Stimulated activated CD8-positive, alpha-beta memory T cell treated with anti-CD3 and anti-CD28 coated beads, Interleukin-7, amount 100 ng/mL, for 4 hours (primary cell): Measurements from ENCODE around the gene ARHGAP12.
"Not testable (repeated sequence)": the region's sequence is repeated elsewhere in the genome, so short reads cannot be mapped to it uniquely, and the experiment has no call there.

Experiments used
- DNase-seq, 2 donors: peaks; one replicate each; pipeline ENCODE4 v3.0.0-alpha.2; 2020; ENCODE audit warnings: low read depth in 2 of 2

Gene ARHGAP12, protein sequence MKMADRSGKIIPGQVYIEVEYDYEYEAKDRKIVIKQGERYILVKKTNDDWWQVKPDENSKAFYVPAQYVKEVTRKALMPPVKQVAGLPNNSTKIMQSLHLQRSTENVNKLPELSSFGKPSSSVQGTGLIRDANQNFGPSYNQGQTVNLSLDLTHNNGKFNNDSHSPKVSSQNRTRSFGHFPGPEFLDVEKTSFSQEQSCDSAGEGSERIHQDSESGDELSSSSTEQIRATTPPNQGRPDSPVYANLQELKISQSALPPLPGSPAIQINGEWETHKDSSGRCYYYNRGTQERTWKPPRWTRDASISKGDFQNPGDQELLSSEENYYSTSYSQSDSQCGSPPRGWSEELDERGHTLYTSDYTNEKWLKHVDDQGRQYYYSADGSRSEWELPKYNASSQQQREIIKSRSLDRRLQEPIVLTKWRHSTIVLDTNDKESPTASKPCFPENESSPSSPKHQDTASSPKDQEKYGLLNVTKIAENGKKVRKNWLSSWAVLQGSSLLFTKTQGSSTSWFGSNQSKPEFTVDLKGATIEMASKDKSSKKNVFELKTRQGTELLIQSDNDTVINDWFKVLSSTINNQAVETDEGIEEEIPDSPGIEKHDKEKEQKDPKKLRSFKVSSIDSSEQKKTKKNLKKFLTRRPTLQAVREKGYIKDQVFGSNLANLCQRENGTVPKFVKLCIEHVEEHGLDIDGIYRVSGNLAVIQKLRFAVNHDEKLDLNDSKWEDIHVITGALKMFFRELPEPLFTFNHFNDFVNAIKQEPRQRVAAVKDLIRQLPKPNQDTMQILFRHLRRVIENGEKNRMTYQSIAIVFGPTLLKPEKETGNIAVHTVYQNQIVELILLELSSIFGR

DNA sequence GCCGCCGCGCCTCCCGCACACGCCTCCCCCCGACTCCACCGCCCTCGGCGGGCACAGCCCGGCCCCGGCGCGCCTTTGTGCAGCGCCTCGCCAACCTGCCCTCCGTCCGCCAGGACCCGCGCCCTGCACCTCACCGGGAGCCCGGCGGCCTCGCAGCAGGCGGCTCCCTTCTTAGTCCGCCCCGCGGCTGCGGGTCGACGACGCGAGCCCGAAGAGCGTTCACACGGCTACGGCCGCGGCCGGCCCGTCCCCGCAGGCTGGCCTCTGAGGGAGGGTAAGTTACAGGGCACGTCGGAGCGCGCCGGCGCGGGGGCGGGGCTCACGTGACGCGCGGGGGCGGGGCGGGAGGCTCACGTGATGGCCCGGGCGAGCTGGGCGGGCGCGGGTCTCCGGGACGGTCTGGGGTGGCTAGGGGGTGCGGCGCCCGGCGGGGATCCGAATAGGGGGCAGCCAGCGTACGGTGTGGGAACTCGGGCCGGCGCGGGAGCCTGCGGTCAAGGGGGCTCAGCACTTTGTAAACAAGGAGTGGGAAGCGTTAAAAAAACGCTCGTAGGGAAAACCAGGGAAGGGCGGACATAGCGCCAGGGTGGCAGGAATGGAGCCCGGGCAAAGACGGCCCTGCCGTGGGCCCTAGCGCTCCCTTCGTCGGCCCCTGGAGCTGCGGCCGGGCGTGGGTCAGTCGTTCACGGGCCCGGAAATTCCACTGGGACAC is at the start of gene ARHGAP12:
Gene ARHGAP12, minus strand, starts transcription at position 283 of the 712 bp plus-strand sequence. CDS start 19,976 bp downstream, outside the sequence.
- peak; percentile 58 to 77 for DNase-seq

DNA sequence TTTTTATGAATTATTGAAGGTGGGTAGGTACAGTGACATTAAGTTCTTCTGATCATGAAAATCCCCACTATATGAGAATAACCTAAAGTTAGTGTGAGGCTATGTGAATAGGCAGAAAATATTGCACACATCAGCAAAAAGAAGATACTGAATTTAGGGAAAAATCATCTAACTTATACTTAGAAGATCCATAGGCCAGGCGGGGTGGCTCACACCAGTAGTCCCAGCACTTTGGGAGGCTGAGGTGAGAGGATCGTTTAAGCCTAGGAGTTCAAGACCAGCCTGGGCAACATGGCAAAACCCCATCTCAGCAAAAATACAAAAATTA is 49.5 kb upstream of the ARHGAP12 start:
- no peak for DNase-seq

DNA sequence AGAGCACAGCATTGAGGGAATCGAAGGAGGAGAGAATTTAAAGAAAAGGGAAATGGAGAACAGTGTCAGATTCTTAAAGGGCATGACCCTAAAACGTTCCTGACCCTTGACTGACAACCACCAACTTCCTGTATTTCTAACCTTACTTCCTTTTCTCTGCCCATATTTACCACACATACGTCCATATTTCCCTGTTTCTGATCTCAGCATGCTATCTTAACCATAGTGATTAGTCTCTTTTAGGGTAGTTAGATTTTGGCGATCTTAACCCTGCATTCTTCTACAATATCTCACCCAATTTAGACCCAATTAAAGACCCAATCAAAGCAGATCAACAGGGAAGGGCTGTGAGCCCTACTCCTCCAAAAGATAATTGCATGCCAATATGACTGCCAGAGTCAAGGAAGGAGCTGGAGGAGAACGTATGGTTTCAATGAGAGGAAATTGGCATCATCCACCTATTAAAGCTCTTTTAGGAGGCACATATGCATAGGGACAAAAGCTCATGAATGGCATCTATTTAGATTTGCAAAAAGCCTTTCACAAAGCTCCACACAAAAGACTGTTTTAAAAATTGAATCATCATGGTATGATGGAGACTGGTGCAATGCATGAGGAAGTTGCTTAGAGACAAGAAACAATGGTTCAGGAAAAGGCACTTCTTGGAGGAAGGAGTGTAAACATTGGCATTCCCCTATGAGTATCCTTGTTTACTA is 49.0 kb upstream of the ARHGAP12 start:
- DNase-seq = no peak

DNA sequence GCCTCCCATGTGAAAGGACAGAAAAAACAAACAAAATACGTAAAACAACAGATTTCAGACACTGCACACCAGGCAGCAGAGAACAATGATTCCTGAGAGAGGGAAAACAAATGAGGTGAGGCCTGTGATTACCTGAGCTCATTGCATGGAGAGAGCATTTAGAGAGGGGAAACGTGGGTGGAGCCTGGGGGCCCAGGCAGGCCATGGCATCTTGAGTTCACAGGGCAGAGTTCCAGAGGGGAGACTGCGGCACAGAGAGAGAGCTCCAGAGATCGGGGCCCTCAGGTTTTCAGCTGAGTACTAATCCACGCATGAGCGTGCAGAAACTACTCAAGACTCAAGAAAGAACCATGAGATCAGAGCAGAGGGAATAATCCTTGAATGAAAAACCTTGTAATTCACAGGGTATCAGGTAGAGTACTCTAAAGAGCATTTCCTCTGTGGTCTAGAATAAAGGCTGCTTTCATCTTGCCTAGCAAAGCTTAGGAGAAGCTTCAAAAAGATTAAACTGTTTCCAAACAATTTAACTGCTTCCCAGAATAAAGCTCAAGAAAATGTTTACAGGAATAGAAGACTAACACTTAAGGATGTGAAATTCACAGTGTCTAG is 46.6 kb upstream of the ARHGAP12 start:
- no peak for DNase-seq

DNA sequence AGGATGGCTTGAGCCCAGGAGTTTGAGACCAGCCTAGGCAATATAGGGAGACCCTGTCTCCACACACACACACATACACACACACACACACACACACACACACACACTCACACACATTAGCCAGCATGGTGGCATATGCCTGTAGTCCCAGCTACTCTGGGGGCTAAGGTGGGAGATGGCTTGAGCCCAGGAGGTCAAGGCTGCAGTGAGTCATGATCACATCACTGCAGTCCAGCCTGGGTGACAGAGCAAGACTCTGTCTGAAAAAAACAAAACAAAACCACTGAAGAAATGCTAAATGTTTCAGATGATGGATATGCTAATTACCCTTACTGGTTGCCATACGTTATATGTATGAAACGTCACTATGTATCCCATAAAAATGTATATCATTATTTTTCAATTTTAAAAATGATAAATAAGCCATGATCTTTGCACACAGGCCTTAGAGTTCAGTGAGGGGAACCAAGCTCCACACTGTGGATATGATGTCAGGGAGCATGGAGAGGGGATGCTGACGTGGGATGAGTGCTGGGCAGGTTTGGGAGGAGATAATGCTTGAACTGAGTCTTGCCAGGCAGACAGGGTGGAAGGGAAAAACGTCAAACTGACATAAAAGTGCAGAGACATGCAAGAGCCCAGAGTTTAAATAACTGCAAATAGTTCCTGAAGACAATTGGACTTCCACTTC is 45.9 kb upstream of the ARHGAP12 start:
- no peak for DNase-seq

DNA sequence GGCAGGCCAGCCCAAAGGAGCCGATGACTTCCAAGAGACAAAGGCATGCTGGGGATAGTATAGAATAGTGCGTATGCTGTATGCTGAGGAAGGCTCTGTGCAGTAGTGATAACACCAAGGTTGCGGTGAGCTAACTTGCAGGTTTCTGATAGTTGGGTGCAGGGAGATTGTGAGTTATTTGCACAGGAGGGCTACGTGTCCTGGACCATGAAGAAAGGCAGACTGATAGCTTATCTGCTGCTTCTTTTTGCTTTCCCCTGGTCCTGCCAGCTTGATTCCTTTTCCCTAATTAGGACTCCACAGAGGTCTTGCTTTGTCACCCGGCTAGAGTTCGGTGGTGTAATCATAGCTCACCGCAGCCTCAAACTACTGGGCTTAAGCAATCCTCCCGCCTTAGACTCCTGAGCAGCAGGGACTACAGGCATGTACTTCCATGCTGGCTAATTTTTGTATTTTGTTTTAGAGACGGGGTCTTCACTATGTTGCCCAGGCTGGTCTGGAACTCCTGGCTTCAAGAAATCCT is 43.9 kb upstream of the ARHGAP12 start:
- no peak for DNase-seq

DNA sequence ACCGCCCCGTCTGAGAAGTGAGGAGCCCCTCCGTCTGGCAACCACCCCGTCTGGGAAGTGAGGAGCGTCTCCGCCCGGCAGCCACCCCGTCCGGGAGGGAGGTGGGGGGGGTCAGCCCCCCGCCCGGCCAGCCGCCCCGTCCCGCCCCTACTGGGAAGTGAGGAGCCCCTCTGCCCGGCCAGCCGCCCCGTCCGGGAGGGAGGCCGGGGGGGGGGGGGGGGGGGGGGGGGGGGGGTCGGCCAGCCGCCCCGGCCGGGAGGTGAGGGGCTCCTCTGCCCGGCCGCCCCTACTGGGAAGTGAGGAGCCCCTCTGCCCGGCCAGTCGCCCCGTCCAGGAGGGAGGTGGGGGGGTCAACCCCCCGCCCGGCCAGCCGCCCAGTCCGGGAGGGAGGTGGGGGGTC is 41.2 kb upstream of the ARHGAP12 start:
- not testable (repeated sequence) for DNase-seq

DNA sequence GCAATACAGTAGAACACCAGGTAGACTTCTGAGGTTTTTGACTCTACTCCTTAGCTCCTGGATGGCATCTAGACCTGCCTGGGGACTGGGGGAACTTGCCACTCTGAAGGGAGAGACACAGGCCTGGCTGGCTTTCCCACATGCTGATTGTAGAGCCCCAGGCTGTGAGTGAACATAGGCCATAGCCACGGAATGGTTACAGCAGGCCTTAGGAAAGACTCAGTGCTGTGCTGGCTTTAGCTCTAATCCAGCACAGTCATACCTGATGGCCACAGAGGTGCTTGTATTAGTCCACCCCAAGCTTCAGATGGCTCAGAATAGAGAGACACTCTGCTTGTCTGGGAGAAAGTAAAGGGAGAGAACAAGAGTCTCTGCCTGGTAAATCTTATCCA is 35.0 kb upstream of the ARHGAP12 start:
- DNase-seq = no peak

DNA sequence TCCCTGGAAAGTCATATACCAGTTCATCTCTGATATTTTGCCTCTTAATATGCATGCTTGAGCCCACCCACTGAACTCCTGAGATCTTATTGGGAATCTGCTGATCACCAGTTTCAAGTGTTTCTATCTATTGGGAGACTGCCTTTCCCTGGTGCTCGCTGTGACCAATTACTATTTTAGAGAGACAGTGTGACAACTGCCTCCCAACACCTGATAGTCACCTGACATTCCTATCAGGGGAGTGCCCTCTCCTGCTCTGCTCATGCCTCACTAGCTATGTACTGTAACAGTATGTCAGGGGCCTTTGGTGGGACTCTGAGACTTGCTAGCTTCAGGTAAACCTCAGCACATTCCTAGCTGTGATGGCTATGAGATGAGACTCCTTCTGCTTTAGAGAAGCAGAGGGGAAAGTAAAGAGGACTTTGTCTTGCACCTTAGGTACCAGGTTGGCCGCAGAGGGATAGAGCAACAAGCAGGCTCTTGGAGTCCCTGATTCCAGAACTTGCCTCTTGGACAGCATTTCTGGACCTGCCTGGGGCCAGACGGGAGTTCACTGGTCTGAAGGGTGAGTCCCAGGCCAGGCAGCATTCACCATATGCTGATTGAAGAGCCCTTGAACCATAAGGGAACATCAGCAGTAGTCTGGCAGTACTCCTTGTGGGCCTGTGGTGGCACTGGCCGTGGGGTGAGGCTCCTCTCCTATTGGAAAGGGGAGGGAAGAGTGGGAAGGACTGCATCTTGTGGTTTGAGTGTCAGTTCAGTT is 34.4 kb upstream of the ARHGAP12 start:
- no peak for DNase-seq

DNA sequence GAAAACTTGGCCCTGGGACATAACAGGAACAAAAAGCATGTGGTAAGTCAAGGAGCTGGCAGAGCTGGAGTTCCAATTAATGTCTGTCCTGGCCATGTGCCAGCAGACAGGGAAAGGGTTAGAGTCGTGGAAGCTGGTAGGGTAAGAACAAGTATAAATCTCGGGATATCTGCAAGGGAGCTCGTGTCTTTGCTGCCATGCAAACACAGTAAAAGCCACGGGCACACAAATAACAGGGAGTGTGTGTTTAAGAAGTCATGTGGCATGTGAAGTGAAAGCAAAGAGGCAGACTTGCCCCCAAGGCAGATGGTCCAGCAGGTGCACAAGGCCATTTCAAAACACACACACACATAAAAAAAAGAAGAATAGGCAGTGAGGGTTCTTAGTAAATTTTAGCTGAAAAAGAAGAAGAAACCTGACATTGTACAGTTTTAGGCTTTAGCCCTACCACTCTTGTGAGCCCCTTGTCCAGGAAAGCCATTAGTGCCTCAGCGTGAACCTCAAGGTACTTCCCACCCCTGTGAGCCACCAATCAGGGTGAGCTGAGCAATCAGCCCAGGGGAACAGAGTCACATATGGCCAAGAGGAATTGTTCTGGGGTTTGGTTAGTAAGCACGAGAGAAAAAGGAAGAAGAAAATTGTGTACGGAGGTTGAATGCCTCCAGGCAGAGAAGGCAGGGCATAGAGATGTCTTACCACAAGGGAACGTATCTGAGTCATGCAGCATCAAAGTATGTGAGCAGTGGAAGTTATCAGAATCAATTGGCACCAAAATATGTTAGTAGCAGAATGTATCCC is 32.8 kb upstream of the ARHGAP12 start:
- DNase-seq = no peak

DNA sequence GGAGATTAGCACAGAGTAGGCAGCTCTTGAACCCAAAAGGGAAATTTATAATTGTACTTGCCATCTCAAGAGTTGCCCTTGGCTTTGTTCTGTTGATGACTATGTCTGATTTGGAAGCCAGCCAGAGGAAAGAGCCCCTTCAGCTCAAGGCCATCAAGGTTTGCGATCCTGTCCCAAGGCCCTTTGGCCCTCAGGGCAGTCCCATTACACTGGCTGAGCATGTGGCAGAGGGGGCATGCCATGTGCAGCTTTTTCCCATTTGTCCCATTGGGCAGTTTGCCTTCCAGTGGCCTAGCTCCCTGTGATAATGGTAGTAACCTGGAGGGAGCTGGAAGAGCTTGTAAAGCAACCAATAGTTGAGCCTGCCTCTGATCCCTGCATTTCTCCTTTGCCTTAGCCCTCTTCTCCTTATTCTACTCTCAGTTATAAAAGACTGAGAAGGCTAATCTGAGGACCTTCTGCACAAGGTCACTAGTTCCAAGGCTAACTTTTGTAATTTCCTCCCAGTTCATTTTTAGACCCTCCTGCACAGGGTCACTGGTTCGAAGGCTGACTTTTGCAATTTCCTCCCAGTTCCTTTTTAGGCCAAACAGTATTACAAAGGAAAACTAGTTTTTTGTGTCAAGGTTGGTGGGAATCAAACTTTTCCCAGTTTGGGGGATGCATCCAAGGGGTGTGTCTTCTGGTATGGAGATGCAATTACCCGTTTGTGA is 31.0 kb upstream of the ARHGAP12 start:
- DNase-seq = no peak

DNA sequence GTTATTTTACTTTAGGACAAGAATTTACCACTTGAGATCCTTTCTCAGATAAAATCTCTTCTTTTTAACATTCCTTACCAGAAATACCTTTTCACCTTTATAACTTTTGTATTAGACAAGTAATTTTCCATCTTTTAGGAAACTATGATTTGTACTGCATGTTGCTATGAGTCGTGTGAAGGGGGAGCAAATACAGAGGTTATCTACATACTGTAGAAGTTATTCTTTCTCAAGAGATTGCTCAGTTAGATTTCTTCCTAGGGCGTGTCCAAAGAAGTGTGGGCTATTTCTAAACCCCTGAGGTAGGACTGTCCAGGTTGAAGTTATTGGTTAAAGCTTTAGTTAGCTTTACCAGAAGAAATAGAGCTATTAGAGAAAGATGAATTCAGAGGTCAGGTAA is 30.2 kb upstream of the ARHGAP12 start:
- no peak for DNase-seq

DNA sequence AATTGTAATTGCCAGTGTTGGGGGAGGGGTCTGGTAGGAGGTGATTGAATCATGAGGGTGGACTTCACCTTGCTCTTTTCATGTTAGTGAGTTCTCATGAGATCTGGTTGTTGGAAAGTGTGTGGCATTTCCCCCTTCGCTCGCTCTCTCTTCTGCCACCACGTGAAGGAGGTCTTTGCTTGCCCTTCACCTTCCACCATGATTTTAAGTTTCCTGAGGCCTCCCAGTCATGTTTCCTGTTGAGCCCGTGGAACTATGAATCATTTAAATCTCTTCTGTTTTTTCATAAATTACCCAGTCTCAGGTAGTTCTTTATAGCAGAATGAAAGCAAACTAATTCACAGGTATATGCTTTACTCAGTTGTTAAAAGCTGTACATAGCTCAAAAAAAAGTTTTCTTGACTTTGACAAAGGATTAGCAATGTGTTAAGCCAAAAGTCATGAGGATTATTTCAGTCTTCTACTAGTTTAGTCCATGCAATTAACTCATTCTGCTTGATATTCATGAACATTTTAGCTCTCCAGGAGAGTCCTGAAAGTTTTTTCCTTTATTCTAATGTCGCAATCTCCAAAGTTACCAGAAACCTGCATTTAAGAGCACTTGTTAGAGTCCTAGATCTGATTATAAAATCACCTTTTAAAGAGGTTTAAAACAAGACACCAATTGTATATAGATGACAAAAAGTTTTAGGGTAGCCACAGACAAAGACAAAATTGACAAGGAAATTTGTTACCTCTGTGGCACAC is 27.7 kb upstream of the ARHGAP12 start:
- no peak for DNase-seq

DNA sequence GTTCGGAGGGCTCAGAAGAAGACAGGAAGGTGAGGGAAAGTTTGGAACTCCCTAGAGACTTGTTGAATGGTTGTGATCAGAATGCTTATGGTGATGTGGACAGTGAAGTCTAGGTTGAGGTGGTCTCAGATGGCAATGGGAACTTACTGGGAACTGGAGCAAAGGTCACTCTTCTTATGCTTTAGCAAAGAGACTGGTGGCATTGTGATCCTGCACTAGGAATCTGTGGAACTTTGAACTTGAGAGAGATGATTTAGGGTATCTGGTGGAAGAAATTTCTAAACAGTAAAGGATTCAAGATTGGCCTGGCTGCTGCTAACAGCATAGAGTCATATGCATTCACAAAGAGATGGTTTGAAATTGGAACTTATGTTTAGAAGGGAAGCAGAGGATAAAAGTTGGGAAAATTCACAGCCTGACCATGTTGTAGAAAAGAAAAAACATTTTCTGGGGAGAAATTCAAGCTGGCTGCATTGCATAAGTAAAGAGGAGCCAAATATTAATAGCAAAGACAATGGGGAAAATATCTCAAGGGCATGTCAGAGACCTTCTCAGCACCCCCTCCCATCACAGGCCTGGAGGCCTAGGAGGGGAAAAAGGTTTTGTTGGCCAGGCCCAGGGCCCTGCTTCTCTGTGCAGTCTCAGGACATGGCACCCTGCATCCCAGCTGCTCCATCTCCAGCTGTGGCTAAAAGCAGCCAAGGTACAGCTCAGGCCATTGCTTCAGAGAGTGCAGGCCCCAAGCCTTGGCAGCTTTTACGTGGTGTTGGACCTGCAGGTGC is 26.0 kb upstream of the ARHGAP12 start:
- no peak for DNase-seq

DNA sequence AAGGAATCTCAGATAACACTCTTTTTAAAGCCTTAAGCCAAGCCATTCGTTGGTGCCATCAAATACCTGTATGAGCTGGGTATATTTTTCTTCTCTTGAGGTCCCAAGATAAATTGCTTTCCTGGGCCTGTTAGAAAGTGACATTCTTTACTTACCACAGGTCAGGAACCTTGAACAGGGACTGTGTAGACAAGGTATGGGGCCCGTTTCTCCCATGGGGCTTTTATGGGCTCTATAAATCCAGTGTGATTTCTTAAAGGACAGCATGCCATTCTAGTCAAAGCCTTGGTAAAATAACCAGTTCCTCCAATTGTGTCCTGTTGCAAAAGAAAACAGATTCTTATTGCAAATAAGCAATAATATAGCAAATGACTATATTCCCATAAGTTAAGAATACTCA is 24.8 kb upstream of the ARHGAP12 start:
- DNase-seq = no peak

DNA sequence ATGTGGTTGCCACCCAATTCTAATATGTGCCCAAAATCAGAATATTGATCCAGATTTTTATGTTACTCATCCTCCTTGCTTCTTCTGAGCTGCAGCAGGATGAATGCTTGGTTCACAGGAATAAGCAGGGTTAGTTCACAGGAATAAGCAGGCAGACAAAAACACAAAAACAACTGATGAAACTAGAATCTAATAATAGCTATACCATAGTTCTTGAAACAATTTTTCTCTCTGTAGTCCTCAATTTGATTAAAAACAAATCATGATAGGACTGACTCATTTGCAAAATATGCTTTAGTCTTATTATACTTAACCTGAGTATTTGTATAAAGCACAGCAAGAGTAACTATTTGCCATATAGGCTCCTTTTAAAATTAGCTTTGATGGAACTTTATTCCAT is 24.4 kb upstream of the ARHGAP12 start:
- DNase-seq = no peak

DNA sequence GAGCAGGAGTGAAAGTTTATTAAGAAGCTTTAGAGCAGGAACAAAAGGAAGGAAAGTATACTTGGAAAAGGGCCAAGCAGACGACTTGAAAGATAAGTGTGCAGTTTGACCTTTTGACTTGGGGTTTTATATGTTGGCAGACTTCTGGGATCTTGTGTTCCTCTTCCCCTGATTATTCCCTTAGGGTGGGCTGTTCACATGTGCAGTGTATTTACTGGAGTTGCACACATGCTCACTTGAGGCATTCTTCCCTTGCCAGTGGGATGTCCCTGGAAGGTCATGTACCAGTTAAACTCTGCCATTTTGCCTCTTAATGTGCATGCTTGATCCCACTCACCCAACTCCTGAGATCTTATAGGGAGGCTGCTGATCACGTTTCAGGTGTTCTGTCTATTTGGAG is 23.4 kb upstream of the ARHGAP12 start:
- no peak for DNase-seq
